Measurements from ENCODE around the gene RASSF6.

RASSF6 gene

GRCh38 chr4:73544620-73545019 lies 75.6 kb downstream of the RASSF6 start:
- TF ChIP-seq ZNF785 (tag by site-specific recombination; IDR thresholded peaks at IDR 0.05) (no peak), SP7 (tag by site-specific recombination; IDR thresholded peaks at IDR 0.05) (no peak), ZNF670 (tag by site-specific recombination; IDR thresholded peaks at IDR 0.05; ENCODE audit: low read depth) (no peak), ZNF513 (tag by site-specific recombination; IDR thresholded peaks at IDR 0.05) (no peak), ZNF530 (tag by site-specific recombination; IDR thresholded peaks at IDR 0.05; ENCODE audit: low read depth) (no peak), ZBTB17 (tag by site-specific recombination; IDR thresholded peaks at IDR 0.05) (no peak), MEIS1 (CRISPR knock-in tag; IDR thresholded peaks at IDR 0.05; ENCODE audit: borderline replicate concordance) (no peak), ZNF677 (tag by site-specific recombination; IDR thresholded peaks at IDR 0.05) (no peak)
- CTCF ChIA-PET: interaction anchor here (0.5 to 0.6 kb wide), 2 partner anchors 22 to 844 kb away, joined by 3 to 4 read pairs; no protein-coding TSS in a partner anchor
- POLR2A ChIA-PET: no interaction called here
- no peaks in the 10 kb centered on the region for H3K4me1 ChIP-seq (ENCODE audit: control insufficient read depth, insufficient read depth, low read length)
- H3K36me3 ChIP-seq (ENCODE audit: control insufficient read depth in 2 of 2, insufficient read depth in 1 of 2, low read length in 2 of 2): no peaks in the 10 kb centered on the region
- no peak overlapping the region for H3K4me3 ChIP-seq (ENCODE audit: low read depth, low read length)
- no peaks in the 10 kb centered on the region for H3K9me3 ChIP-seq (ENCODE audit: control insufficient read depth, insufficient read depth, low read depth, low read length)
- H3K27ac ChIP-seq (ENCODE audit: extremely low read depth, low read depth, low read length): no peak overlapping the region

GRCh38 chr4:73541251-73541650 lies 79.0 kb downstream of the RASSF6 start:
- Histone ChIP-seq H3K9me3 (ENCODE audit: control insufficient read depth, insufficient read depth, low read depth, low read length) (no peaks in the 10 kb centered on the region), H3K36me3 (ENCODE audit: control insufficient read depth in 2 of 2, insufficient read depth in 1 of 2, low read length in 2 of 2) (no peaks in the 10 kb centered on the region), H3K4me3 (ENCODE audit: low read depth, low read length) (no peak overlapping the region), H3K4me1 (ENCODE audit: control insufficient read depth, insufficient read depth, low read length) (no peaks in the 10 kb centered on the region), H3K27ac (ENCODE audit: extremely low read depth, low read depth, low read length) (no peak overlapping the region)
- ChIA-PET POLR2A (no interaction called here), CTCF (no interaction called here)
- TF ChIP-seq ZNF776 (tag by site-specific recombination; IDR thresholded peaks at IDR 0.05; ENCODE audit: borderline replicate concordance): no peak
- no peak for TF ChIP-seq ZBTB8A (tag by site-specific recombination; IDR thresholded peaks at IDR 0.05)
- no peak for TF ChIP-seq IKZF3 (tag by site-specific recombination; IDR thresholded peaks at IDR 0.05)
- no peak for TF ChIP-seq PRDM1 (tag by site-specific recombination; IDR thresholded peaks at IDR 0.05)
- no peak for TF ChIP-seq ZNF26 (tag by site-specific recombination; IDR thresholded peaks at IDR 0.05)
- no peak for TF ChIP-seq ZNF585B (tag by site-specific recombination; IDR thresholded peaks at IDR 0.05)
- TF ChIP-seq ZNF692 (tag by site-specific recombination; IDR thresholded peaks at IDR 0.05): no peak
- no peak for TF ChIP-seq ZBTB1 (tag by site-specific recombination; IDR thresholded peaks at IDR 0.05)
- TF ChIP-seq FEZF1 (tag by site-specific recombination; IDR thresholded peaks at IDR 0.05): no peak
- TF ChIP-seq ZNF16 (tag by site-specific recombination; IDR thresholded peaks at IDR 0.05; ENCODE audit: low read depth): no peak

GRCh38 chr4:73540826-73541225 lies 79.4 kb downstream of the RASSF6 start:
- H3K36me3 ChIP-seq (ENCODE audit: control insufficient read depth in 2 of 2, insufficient read depth in 1 of 2, low read length in 2 of 2): no peaks in the 10 kb centered on the region
- no peak overlapping the region for H3K27ac ChIP-seq (ENCODE audit: extremely low read depth, low read depth, low read length)
- H3K4me1 ChIP-seq (ENCODE audit: control insufficient read depth, insufficient read depth, low read length): no peaks in the 10 kb centered on the region
- POLR2A ChIA-PET: no interaction called here
- no peaks in the 10 kb centered on the region for H3K9me3 ChIP-seq (ENCODE audit: control insufficient read depth, insufficient read depth, low read depth, low read length)
- no peak overlapping the region for H3K4me3 ChIP-seq (ENCODE audit: low read depth, low read length)
- CTCF ChIA-PET: no interaction called here
- peak; percentile 78 for TF ChIP-seq GLIS1 (tag by site-specific recombination; IDR thresholded peaks at IDR 0.05)
- TF ChIP-seq ZNF558 (tag by site-specific recombination; IDR thresholded peaks at IDR 0.05): no peak
